Measurements from ENCODE around the gene MAMSTR.
"Not testable (repeated sequence)": the region's sequence is repeated elsewhere in the genome, so short reads cannot be mapped to it uniquely, and the experiment has no call there.

Gene MAMSTR

GRCh38 chr19:48687776-48688175 lies 31.7 kb downstream of the MAMSTR start:
- peaks cover 0 to 3% (median 0%) of the 10 kb centered on the region in 11 experiments; a peak in 1 of 22 replicates for H3K9me3 ChIP-seq (replicated peaks in 1 of 11)
- H3K27me3 ChIP-seq, result no peaks in the 10 kb centered on the region
- H3K4me1 ChIP-seq, result peaks cover 9 to 73% (median 54%) of the 10 kb centered on the region in 10 experiments; a peak in 19 of 20 replicates
- no peaks in the 10 kb centered on the region for H3K36me3 ChIP-seq
- no peak overlapping the region for H3K27ac ChIP-seq
- no peaks in the 10 kb centered on the region for H4K20me1 ChIP-seq
- TF ChIP-seq Cebpa-rat (IDR thresholded peaks at IDR 0.05), result no peak
- no peak overlapping the region for H3K4me3 ChIP-seq
- H3K4me2 ChIP-seq, result peak overlapping the region in 8 of 11 experiments; percentile 29 to 66 (median 42); a peak in 7 of 22 replicates
- no peak overlapping the region for H3K9ac ChIP-seq

- Histone ChIP-seq H3K4me2 (peak overlapping the region in 9 of 11 experiments; percentile 20 to 66 (median 38); a peak in 10 of 22 replicates), H3K27ac (peak overlapping the region in 2 of 11 experiments; percentile 2 to 9; a peak in 1 of 22 replicates), H3K4me1 (peaks cover 16 to 85% (median 66%) of the 10 kb centered on the region in 10 experiments)
- not testable (repeated sequence) for H3K27me3 ChIP-seq; H3K36me3 ChIP-seq; H3K9ac ChIP-seq; H4K20me1 ChIP-seq; H3K4me3 ChIP-seq; H3K9me3 ChIP-seq (replicated peaks in 1 of 11)
Measured at GRCh38 chr19:48686637-48687036, 32.9 kb downstream of the MAMSTR start.

- Histone ChIP-seq H3K27ac (no peak overlapping the region), H3K36me3 (no peaks in the 10 kb centered on the region), H3K9ac (no peak overlapping the region), H3K4me1 (peaks cover 21 to 90% (median 71%) of the 10 kb centered on the region in 10 experiments), H3K4me2 (peak overlapping the region in 9 of 11 experiments; percentile 18 to 66 (median 38); a peak in 15 of 22 replicates), H4K20me1 (no peaks in the 10 kb centered on the region), H3K27me3 (no peaks in the 10 kb centered on the region), H3K9me3 (replicated peaks in 1 of 11) (peaks cover 0 to 3% (median 0%) of the 10 kb centered on the region in 11 experiments; a peak in 1 of 22 replicates), H3K4me3 (no peak overlapping the region)
- no peak for TF ChIP-seq Cebpa-rat (IDR thresholded peaks at IDR 0.05)
Measured at GRCh38 chr19:48686088-48686487, 33.4 kb downstream of the MAMSTR start.

- H3K27me3 ChIP-seq, result no peaks in the 10 kb centered on the region
- H3K9me3 ChIP-seq (replicated peaks in 1 of 11), result peaks cover 0 to 3% (median 0%) of the 10 kb centered on the region in 11 experiments; a peak in 1 of 22 replicates
- H3K9ac ChIP-seq, result no peak overlapping the region
- no peaks in the 10 kb centered on the region for H3K36me3 ChIP-seq
- peak overlapping the region in 9 of 11 experiments; percentile 18 to 66 (median 38); a peak in 16 of 22 replicates for H3K4me2 ChIP-seq
- TF ChIP-seq Cebpa-rat (IDR thresholded peaks at IDR 0.05), result no peak
- no peaks in the 10 kb centered on the region; a peak in 1 of 22 replicates for H4K20me1 ChIP-seq
- H3K4me1 ChIP-seq, result peaks cover 27 to 92% (median 76%) of the 10 kb centered on the region in 10 experiments
- no peak overlapping the region for H3K4me3 ChIP-seq
- 0 out of 22 replicates have a peak overlapping the region, but pooled peaks of 1 of the 11 experiments have one; percentile 18 for H3K27ac ChIP-seq
Measured at GRCh38 chr19:48685583-48685982, 33.9 kb downstream of the MAMSTR start.

- TF ChIP-seq Cebpa-rat (IDR thresholded peaks at IDR 0.05), result no peak
- Histone ChIP-seq H3K27me3 (no peaks in the 10 kb centered on the region), H3K4me3 (peak overlapping the region in 2 of 10 experiments; percentile 33 to 41; a peak in 2 of 20 replicates), H3K9me3 (replicated peaks in 1 of 11) (peaks cover 0 to 3% (median 0%) of the 10 kb centered on the region in 11 experiments; a peak in 1 of 22 replicates), H3K27ac (no peak overlapping the region; a peak in 1 of 22 replicates), H3K9ac (peak overlapping the region in 4 of 11 experiments; percentile 10 to 38 (median 18); a peak in 3 of 22 replicates), H3K4me1 (peaks cover 30 to 91% (median 72%) of the 10 kb centered on the region in 10 experiments), H4K20me1 (no peaks in the 10 kb centered on the region; a peak in 1 of 22 replicates), H3K4me2 (peak overlapping the region; percentile 51 to 98 (median 80)), H3K36me3 (no peaks in the 10 kb centered on the region)
Measured at GRCh38 chr19:48683349-48683748, 36.2 kb downstream of the MAMSTR start.

- Histone ChIP-seq H3K27me3 (no peaks in the 10 kb centered on the region), H3K4me3 (0 out of 20 replicates have a peak overlapping the region, but pooled peaks of 1 of the 10 experiments have one; percentile 19), H3K36me3 (no peaks in the 10 kb centered on the region), H3K4me1 (peaks cover 30 to 82% (median 61%) of the 10 kb centered on the region in 10 experiments), H3K27ac (peak overlapping the region; percentile 52 to 79 (median 65); a peak in 20 of 22 replicates), H3K9ac (peak overlapping the region; percentile 20 to 65 (median 52); a peak in 18 of 22 replicates), H4K20me1 (no peaks in the 10 kb centered on the region; a peak in 1 of 22 replicates), H3K9me3 (replicated peaks in 1 of 11) (no peaks in the 10 kb centered on the region), H3K4me2 (peak overlapping the region; percentile 80 to 98 (median 92))
- TF ChIP-seq Cebpa-rat (IDR thresholded peaks at IDR 0.05), result no peak
Measured at GRCh38 chr19:48681127-48681470, 38.4 kb downstream of the MAMSTR start.

GRCh38 chr19:48680436-48681126 lies 38.9 kb downstream of the MAMSTR start:
- no peaks in the 10 kb centered on the region for H3K36me3 ChIP-seq
- no peaks in the 10 kb centered on the region for H3K9me3 ChIP-seq (replicated peaks in 1 of 11)
- H3K4me1 ChIP-seq, result peaks cover 32 to 79% (median 60%) of the 10 kb centered on the region in 10 experiments
- TF ChIP-seq Cebpa-rat (IDR thresholded peaks at IDR 0.05), result no peak
- peak overlapping the region in 2 of 10 experiments; percentile 15 to 19; a peak in 2 of 20 replicates for H3K4me3 ChIP-seq
- no peaks in the 10 kb centered on the region for H3K27me3 ChIP-seq
- H3K9ac ChIP-seq, result peak overlapping the region; percentile 20 to 65 (median 52); a peak in 16 of 22 replicates
- peak overlapping the region; percentile 52 to 79 (median 65); a peak in 20 of 22 replicates for H3K27ac ChIP-seq
- no peaks in the 10 kb centered on the region; a peak in 1 of 22 replicates for H4K20me1 ChIP-seq
- H3K4me2 ChIP-seq, result peak overlapping the region; percentile 80 to 98 (median 92)

GRCh38 chr19:48680006-48680405 lies 39.5 kb downstream of the MAMSTR start:
- Histone ChIP-seq H3K4me2 (peak overlapping the region; percentile 80 to 98 (median 92); a peak in 20 of 22 replicates), H3K4me1 (peaks cover 38 to 79% (median 61%) of the 10 kb centered on the region in 10 experiments), H3K27ac (peak overlapping the region in 1 of 11 experiments; percentile 79; a peak in 1 of 22 replicates)
- not testable (repeated sequence) for H3K9ac ChIP-seq; H4K20me1 ChIP-seq; H3K4me3 ChIP-seq; H3K27me3 ChIP-seq; H3K36me3 ChIP-seq; H3K9me3 ChIP-seq (replicated peaks in 1 of 11)

GRCh38 chr19:48678201-48678600 lies 41.3 kb downstream of the MAMSTR start:
- Histone ChIP-seq H4K20me1 (no peaks in the 10 kb centered on the region; a peak in 1 of 22 replicates), H3K4me2 (peak overlapping the region in 8 of 11 experiments; percentile 3 to 51 (median 30); a peak in 9 of 22 replicates), H3K9ac (no peak overlapping the region), H3K4me3 (no peak overlapping the region), H3K4me1 (peaks cover 36 to 74% (median 59%) of the 10 kb centered on the region in 10 experiments), H3K9me3 (replicated peaks in 1 of 11) (no peaks in the 10 kb centered on the region), H3K27ac (no peak overlapping the region), H3K27me3 (no peaks in the 10 kb centered on the region), H3K36me3 (no peaks in the 10 kb centered on the region)
- TF ChIP-seq Cebpa-rat (IDR thresholded peaks at IDR 0.05), result no peak

Measured in BLaER1 treated with 17β-estradiol and CSF1 and Interleukin-3, amounts not matched to agents 10 nM and 100 nM (cell line).